ENCODE measurements around the gene KCNJ1. TPM values are rescaled to one million over a fixed set of nuclear protein-coding genes. Genes with fewer than 3 reads are reported as not detected.

The KCNJ1 gene
- total RNA-seq, 5 donors from 2014 or later (not counting 1 experiment from before 2014, with no cell fraction given): not detected

- Histone ChIP-seq H3K4me3 (ENCODE audit: control insufficient read depth in 1 of 2, extremely low read depth in 1 of 2, low read length in 1 of 2) (no peak overlapping the region), H3K4me1 (ENCODE audit: control insufficient read depth in 1 of 2, extremely low read depth in 1 of 2, insufficient read depth in 2 of 2, low read length in 2 of 2) (peaks cover 3 to 23% of the 10 kb centered on the region in 2 experiments), H3K9me3 (no peaks in the 10 kb centered on the region), H3K36me3 (ENCODE audit: control insufficient read depth in 2 of 2, extremely low read depth in 1 of 2, insufficient read depth in 1 of 2, low read length in 1 of 2) (no peaks in the 10 kb centered on the region), H3K27ac (ENCODE audit: low read length) (no peak overlapping the region), H3K27me3 (replicated peaks in 1 of 2; ENCODE audit: control insufficient read depth in 2 of 2, extremely low read depth in 1 of 2, insufficient read depth in 2 of 2, low read length in 1 of 2) (peaks cover 2 to 44% of the 10 kb centered on the region in 2 experiments)
- Mint-ChIP-seq H3K27ac (no peak overlapping the region), H3K36me3 (no peaks in the 10 kb centered on the region), H3K4me3 (no peak overlapping the region), H3K27me3 (peaks cover 13 to 14% of the 10 kb centered on the region in 2 donors), H3K4me1 (peaks cover 10 to 25% (median 20%) of the 10 kb centered on the region in 3 donors), H3K9me3 (no peaks in the 10 kb centered on the region)
- ChIA-PET POLR2A (no interaction called here), CTCF (interaction anchor here in 1 of 2 donors (1.4 kb wide), 1 partner anchor 17 kb away, joined by 4 read pairs; no protein-coding TSS in a partner anchor)
- no CpG with 5 or more reads among the region's 10 CpGs for WGBS (ENCODE audit: insufficient coverage)
- ATAC-seq (replicated peaks in 1 of 4): no peak
- DNase-seq: no peak
Measured at GRCh38 chr11:128902515-128903066, 35.5 kb upstream of the KCNJ1 start.

GRCh38 chr11:128901653-128902514, 34.8 kb upstream of the KCNJ1 start:
- Mint-ChIP-seq H3K27me3 (peaks cover 6 to 11% of the 10 kb centered on the region in 2 donors), H3K4me1 (peaks cover 10 to 23% (median 20%) of the 10 kb centered on the region in 3 donors), H3K27ac (no peak overlapping the region), H3K36me3 (no peaks in the 10 kb centered on the region), H3K9me3 (no peaks in the 10 kb centered on the region), H3K4me3 (no peak overlapping the region)
- ChIA-PET POLR2A (no interaction called here), CTCF (no interaction called here)
- H3K4me3 ChIP-seq (ENCODE audit: control insufficient read depth in 1 of 2, extremely low read depth in 1 of 2, low read length in 1 of 2): no peak overlapping the region
- no peaks in the 10 kb centered on the region for H3K9me3 ChIP-seq
- DNase-seq (no peak), ATAC-seq (replicated peaks in 1 of 4) (no peak)
- peaks cover 3 to 23% of the 10 kb centered on the region in 2 experiments for H3K4me1 ChIP-seq (ENCODE audit: control insufficient read depth in 1 of 2, extremely low read depth in 1 of 2, insufficient read depth in 2 of 2, low read length in 2 of 2)
- no peaks in the 10 kb centered on the region for H3K36me3 ChIP-seq (ENCODE audit: control insufficient read depth in 2 of 2, extremely low read depth in 1 of 2, insufficient read depth in 1 of 2, low read length in 1 of 2)
- no peak overlapping the region for H3K27ac ChIP-seq (ENCODE audit: low read length)
- peaks cover 2 to 38% of the 10 kb centered on the region in 2 experiments for H3K27me3 ChIP-seq (replicated peaks in 1 of 2; ENCODE audit: control insufficient read depth in 2 of 2, extremely low read depth in 1 of 2, insufficient read depth in 2 of 2, low read length in 1 of 2)
- 89% methylated on average over 27 of the region's 29 CpGs for WGBS (ENCODE audit: insufficient coverage)

- ATAC-seq (replicated peaks in 1 of 4) (no peak), DNase-seq (no peak)
- H3K27me3 ChIP-seq (replicated peaks in 1 of 2; ENCODE audit: control insufficient read depth in 2 of 2, extremely low read depth in 1 of 2, insufficient read depth in 2 of 2, low read length in 1 of 2): peaks cover 2 to 31% of the 10 kb centered on the region in 2 experiments
- H3K9me3 ChIP-seq: no peaks in the 10 kb centered on the region
- Mint-ChIP-seq H3K36me3 (no peaks in the 10 kb centered on the region), H3K4me3 (no peak overlapping the region), H3K27me3 (peaks cover 4 to 9% of the 10 kb centered on the region in 2 donors), H3K27ac (no peak overlapping the region), H3K4me1 (peaks cover 0 to 14% (median 14%) of the 10 kb centered on the region in 3 donors), H3K9me3 (no peaks in the 10 kb centered on the region)
- no peak overlapping the region for H3K4me3 ChIP-seq (ENCODE audit: control insufficient read depth in 1 of 2, extremely low read depth in 1 of 2, low read length in 1 of 2)
- CTCF ChIA-PET: no interaction called here
- POLR2A ChIA-PET: no interaction called here
- peaks cover 0 to 12% of the 10 kb centered on the region in 2 experiments for H3K4me1 ChIP-seq (ENCODE audit: control insufficient read depth in 1 of 2, extremely low read depth in 1 of 2, insufficient read depth in 2 of 2, low read length in 2 of 2)
- no peaks in the 10 kb centered on the region for H3K36me3 ChIP-seq (ENCODE audit: control insufficient read depth in 2 of 2, extremely low read depth in 1 of 2, insufficient read depth in 1 of 2, low read length in 1 of 2)
- WGBS (ENCODE audit: insufficient coverage): 72% methylated on average over 2 of the region's 4 CpGs
- no peak overlapping the region for H3K27ac ChIP-seq (ENCODE audit: low read length)
Measured at GRCh38 chr11:128900468-128900867, 33.4 kb upstream of the KCNJ1 start.

- peaks cover 0 to 7% (median 6%) of the 10 kb centered on the region in 3 donors for H3K4me1 Mint-ChIP-seq
- no peak for ATAC-seq (replicated peaks in 1 of 4)
- H3K27me3 ChIP-seq (replicated peaks in 1 of 2; ENCODE audit: control insufficient read depth in 2 of 2, extremely low read depth in 1 of 2, insufficient read depth in 2 of 2, low read length in 1 of 2): peaks cover 2 to 25% of the 10 kb centered on the region in 2 experiments
- no peak overlapping the region for H3K4me3 Mint-ChIP-seq
- ChIA-PET CTCF (no interaction called here), POLR2A (no interaction called here)
- no peak overlapping the region for H3K27ac ChIP-seq (ENCODE audit: low read length)
- WGBS (ENCODE audit: insufficient coverage): 89% methylated on average over 7 of the region's 13 CpGs
- H3K36me3 ChIP-seq (ENCODE audit: control insufficient read depth in 2 of 2, extremely low read depth in 1 of 2, insufficient read depth in 1 of 2, low read length in 1 of 2): no peaks in the 10 kb centered on the region
- no peak for DNase-seq
- H3K9me3 ChIP-seq: no peaks in the 10 kb centered on the region
- H3K9me3 Mint-ChIP-seq: no peaks in the 10 kb centered on the region
- peaks cover 3% of the 10 kb centered on the region for H3K36me3 Mint-ChIP-seq
- peaks cover 11 to 16% of the 10 kb centered on the region in 2 donors for H3K27me3 Mint-ChIP-seq
- no peaks in the 10 kb centered on the region for H3K4me1 ChIP-seq (ENCODE audit: control insufficient read depth in 1 of 2, extremely low read depth in 1 of 2, insufficient read depth in 2 of 2, low read length in 2 of 2)
- no peak overlapping the region for H3K27ac Mint-ChIP-seq
- no peak overlapping the region for H3K4me3 ChIP-seq (ENCODE audit: control insufficient read depth in 1 of 2, extremely low read depth in 1 of 2, low read length in 1 of 2)
Measured at GRCh38 chr11:128898580-128899344, 31.7 kb upstream of the KCNJ1 start.

- Histone ChIP-seq H3K36me3 (ENCODE audit: control insufficient read depth in 2 of 2, extremely low read depth in 1 of 2, insufficient read depth in 1 of 2, low read length in 1 of 2) (no peaks in the 10 kb centered on the region), H3K9me3 (no peaks in the 10 kb centered on the region), H3K27ac (ENCODE audit: low read length) (no peak overlapping the region), H3K27me3 (replicated peaks in 1 of 2; ENCODE audit: control insufficient read depth in 2 of 2, extremely low read depth in 1 of 2, insufficient read depth in 2 of 2, low read length in 1 of 2) (peaks cover 2 to 29% of the 10 kb centered on the region in 2 experiments), H3K4me3 (ENCODE audit: control insufficient read depth in 1 of 2, extremely low read depth in 1 of 2, low read length in 1 of 2) (no peak overlapping the region), H3K4me1 (ENCODE audit: control insufficient read depth in 1 of 2, extremely low read depth in 1 of 2, insufficient read depth in 2 of 2, low read length in 2 of 2) (no peaks in the 10 kb centered on the region)
- ChIA-PET POLR2A (no interaction called here), CTCF (no interaction called here)
- H3K4me1 Mint-ChIP-seq: peaks cover 0 to 2% (median 0%) of the 10 kb centered on the region in 3 donors
- H3K27me3 Mint-ChIP-seq: peaks cover 7 to 21% of the 10 kb centered on the region in 2 donors
- no peak for DNase-seq
- H3K4me3 Mint-ChIP-seq: no peak overlapping the region
- no peak overlapping the region for H3K27ac Mint-ChIP-seq
- H3K36me3 Mint-ChIP-seq: peaks cover 3% of the 10 kb centered on the region
- no peak for ATAC-seq (replicated peaks in 1 of 4)
- H3K9me3 Mint-ChIP-seq: no peaks in the 10 kb centered on the region
- no CpG with 5 or more reads among the region's 1 CpG for WGBS (ENCODE audit: insufficient coverage)
Measured at GRCh38 chr11:128897826-128898225, 30.7 kb upstream of the KCNJ1 start.

GRCh38 chr11:128896356-128896755, 29.3 kb upstream of the KCNJ1 start:
- DNase-seq: no peak
- H3K4me3 Mint-ChIP-seq: no peak overlapping the region
- 60% methylated on average over 2 of the region's 2 CpGs for WGBS (ENCODE audit: insufficient coverage)
- peaks cover 3% of the 10 kb centered on the region for H3K36me3 Mint-ChIP-seq
- no peak overlapping the region for H3K4me3 ChIP-seq (ENCODE audit: control insufficient read depth in 1 of 2, extremely low read depth in 1 of 2, low read length in 1 of 2)
- peaks cover 0 to 3% of the 10 kb centered on the region in 2 experiments for H3K4me1 ChIP-seq (ENCODE audit: control insufficient read depth in 1 of 2, extremely low read depth in 1 of 2, insufficient read depth in 2 of 2, low read length in 2 of 2)
- H3K27ac Mint-ChIP-seq: no peak overlapping the region
- H3K9me3 Mint-ChIP-seq: no peaks in the 10 kb centered on the region
- no peak overlapping the region for H3K27ac ChIP-seq (ENCODE audit: low read length)
- ChIA-PET CTCF (no interaction called here), POLR2A (no interaction called here)
- peaks cover 3 to 5% (median 3%) of the 10 kb centered on the region in 3 donors for H3K4me1 Mint-ChIP-seq
- H3K9me3 ChIP-seq: no peaks in the 10 kb centered on the region
- H3K27me3 ChIP-seq (replicated peaks in 1 of 2; ENCODE audit: control insufficient read depth in 2 of 2, extremely low read depth in 1 of 2, insufficient read depth in 2 of 2, low read length in 1 of 2): peaks cover 3 to 38% of the 10 kb centered on the region in 2 experiments
- peaks cover 11 to 27% of the 10 kb centered on the region in 2 donors for H3K27me3 Mint-ChIP-seq
- no peaks in the 10 kb centered on the region for H3K36me3 ChIP-seq (ENCODE audit: control insufficient read depth in 2 of 2, extremely low read depth in 1 of 2, insufficient read depth in 1 of 2, low read length in 1 of 2)
- ATAC-seq (replicated peaks in 1 of 4): no peak
